Mesendoderm (in vitro differentiated cells): ENCODE data around the gene NEGR1.

Source experiments
- DNase-seq: peaks from one replicate; pipeline ENCODE4 v3.0.0; 2013
- H2AK5ac ChIP-seq: 2 replicates; pipeline ENCODE4 v1.6.1; 2013; ENCODE audit warnings: low read length, inconsistent platforms
- H2BK120ac ChIP-seq: 2 replicates; pipeline ENCODE4 v1.6.1; 2013; ENCODE audit warnings: low read depth, mild to moderate bottlenecking, low read length, moderate library complexity, mixed read lengths
- H2BK15ac ChIP-seq: replicated peaks from 2 replicates; pipeline ENCODE4 v1.6.1; 2013; ENCODE audit warnings: low read depth, mild to moderate bottlenecking, moderate library complexity
- H2BK5ac ChIP-seq: 2 replicates; pipeline ENCODE4 v1.6.1; 2013; ENCODE audit warnings: low read length, inconsistent platforms
- H3K18ac ChIP-seq: 2 replicates; pipeline ENCODE4 v1.6.1; 2013; ENCODE audit warnings: mild to moderate bottlenecking, low read length, mixed read lengths
- H3K23ac ChIP-seq: one replicate; pipeline ENCODE4 v1.6.1; 2013; ENCODE audit warnings: low read length
- H3K27ac ChIP-seq: 2 replicates; pipeline ENCODE4 v1.5.1; 2013; ENCODE audit warnings: low read depth, mild to moderate bottlenecking, inconsistent platforms, low read length, moderate library complexity
- H3K27me3 ChIP-seq: 2 replicates; pipeline ENCODE4 v1.6.1; 2013; ENCODE audit warnings: low read length, control low read depth, mild to moderate bottlenecking, inconsistent platforms; ENCODE audit not compliant: insufficient read depth, poor library complexity
- H3K36me3 ChIP-seq: 2 replicates; pipeline ENCODE4 v1.6.1; 2013; ENCODE audit warnings: low read length, inconsistent platforms; ENCODE audit not compliant: control insufficient read depth, insufficient read depth
- H3K4ac ChIP-seq: one replicate; pipeline ENCODE4 v1.6.1; 2013; ENCODE audit warnings: low read depth, mild to moderate bottlenecking, low read length, moderate library complexity
- H3K4me1 ChIP-seq: 2 replicates; pipeline ENCODE4 v1.6.1; 2013; ENCODE audit warnings: low read depth, low read length, inconsistent platforms; ENCODE audit not compliant: control insufficient read depth
- H3K4me2 ChIP-seq: 2 replicates; pipeline ENCODE4 v1.6.1; 2013; ENCODE audit warnings: low read length
- H3K4me3 ChIP-seq: 2 replicates; pipeline ENCODE4 v1.5.1; 2013; ENCODE audit warnings: mild to moderate bottlenecking, low read length
- H3K56ac ChIP-seq: one replicate; pipeline ENCODE4 v1.6.1; 2013; ENCODE audit warnings: low read length
- H3K79me1 ChIP-seq: 2 replicates; pipeline ENCODE4 v1.6.1; 2013; ENCODE audit warnings: low read length, inconsistent platforms
- H3K79me2 ChIP-seq: 2 replicates; pipeline ENCODE4 v1.6.1; 2013; ENCODE audit warnings: mild to moderate bottlenecking, low read length; ENCODE audit not compliant: control insufficient read depth, insufficient read depth
- H3K9ac ChIP-seq: 2 replicates; pipeline ENCODE4 v1.6.1; 2013; ENCODE audit warnings: low read length, inconsistent platforms
- H4K5ac ChIP-seq: one replicate; pipeline ENCODE4 v1.6.1; 2013; ENCODE audit warnings: low read length
- H4K8ac ChIP-seq: one replicate; pipeline ENCODE4 v1.6.1; 2013; ENCODE audit warnings: low read depth, mild to moderate bottlenecking, control low read depth, low read length, moderate library complexity
- WGBS: extraction: QIAGEN DNeasy Blood & Tissue Kit; methylation state at CpG from one replicate; pipeline ENCODE4 v1.1.7; 2013; ENCODE audit warnings: low lambda C conversion rate, missing lambda C conversion rate; ENCODE audit not compliant: insufficient coverage; ENCODE audit errors: extremely low coverage; 5-methylcytosine and 5-hydroxymethylcytosine counted together

NEGR1 gene

GRCh38 chr1:72229893-72230292, 52.4 kb downstream of the NEGR1 start:
- Histone ChIP-seq H2AK5ac (no peak overlapping the region), H3K27ac (no peak overlapping the region), H2BK120ac (no peak overlapping the region), H3K36me3 (no peaks in the 10 kb centered on the region), H3K23ac (no peak overlapping the region), H3K4me3 (no peak overlapping the region), H4K5ac (no peak overlapping the region), H2BK15ac (no peak overlapping the region), H3K9ac (no peak overlapping the region), H3K56ac (no peak overlapping the region), H3K18ac (no peak overlapping the region), H3K4me2 (no peak overlapping the region), H2BK5ac (no peak overlapping the region), H3K79me1 (no peaks in the 10 kb centered on the region), H4K8ac (no peak overlapping the region), H3K4ac (no peak overlapping the region), H3K27me3 (no peaks in the 10 kb centered on the region), H3K79me2 (no peaks in the 10 kb centered on the region), H3K4me1 (no peaks in the 10 kb centered on the region)
- DNase-seq, result no peak

DNA sequence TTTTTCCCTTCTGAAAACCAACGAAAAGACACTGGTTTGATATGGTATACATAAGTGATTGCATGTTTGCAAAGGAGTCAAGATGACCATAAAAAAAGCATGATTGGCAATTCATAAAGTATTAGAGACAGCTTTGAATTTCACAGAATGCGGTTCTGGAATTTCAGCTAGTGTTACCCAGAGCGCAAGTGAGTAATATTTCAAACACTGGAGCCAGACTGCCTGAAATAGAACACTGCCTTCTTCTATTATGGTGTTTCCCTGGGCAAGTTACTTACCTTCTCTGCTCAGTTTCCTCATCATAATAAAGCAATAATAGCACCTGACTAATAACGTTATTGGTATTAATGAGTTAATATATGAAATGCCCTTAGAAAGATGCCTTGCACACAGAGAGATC, 54.7 kb downstream of the NEGR1 start:
- whole genome bisulfite sequencing, result no CpG with 5 or more reads among the region's 4 CpGs
- DNase-seq, result no peak
- no peak overlapping the region for H3K4me2 ChIP-seq
- no peak overlapping the region for H3K4ac ChIP-seq
- H3K4me3 ChIP-seq, result no peak overlapping the region
- H3K18ac ChIP-seq, result no peak overlapping the region
- no peaks in the 10 kb centered on the region for H3K4me1 ChIP-seq
- no peak overlapping the region for H3K23ac ChIP-seq
- no peak overlapping the region for H3K56ac ChIP-seq
- H3K79me2 ChIP-seq, result no peaks in the 10 kb centered on the region
- no peak overlapping the region for H4K5ac ChIP-seq
- H2AK5ac ChIP-seq, result no peak overlapping the region
- no peak overlapping the region for H2BK15ac ChIP-seq
- H4K8ac ChIP-seq, result no peak overlapping the region
- H2BK120ac ChIP-seq, result no peak overlapping the region
- no peak overlapping the region for H3K9ac ChIP-seq
- H3K36me3 ChIP-seq, result no peaks in the 10 kb centered on the region
- H3K27me3 ChIP-seq, result no peaks in the 10 kb centered on the region
- no peak overlapping the region for H3K27ac ChIP-seq
- no peak overlapping the region for H2BK5ac ChIP-seq
- no peaks in the 10 kb centered on the region for H3K79me1 ChIP-seq

DNA sequence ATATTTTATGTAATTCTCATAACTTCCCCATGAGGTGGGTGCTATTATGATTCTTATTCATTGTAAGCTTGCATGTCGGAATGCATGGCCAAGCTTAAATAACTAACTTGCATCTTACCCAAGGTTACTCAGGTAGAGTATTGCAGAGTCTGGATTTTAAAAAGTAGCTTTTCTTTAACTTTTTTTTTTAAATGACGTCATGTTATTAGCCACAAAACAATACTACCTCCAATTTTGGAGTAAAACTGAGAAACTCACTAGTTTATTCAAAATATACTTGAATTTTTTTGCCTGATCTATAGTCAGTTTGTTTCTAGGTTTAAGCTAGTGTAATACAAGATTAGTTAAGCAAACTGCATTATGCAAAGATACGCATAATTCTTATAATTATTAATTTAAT, 57.8 kb downstream of the NEGR1 start:
- Histone ChIP-seq H2BK5ac (no peak overlapping the region), H2BK120ac (no peak overlapping the region), H3K23ac (no peak overlapping the region), H2BK15ac (no peak overlapping the region), H3K4me2 (no peak overlapping the region), H3K79me1 (no peaks in the 10 kb centered on the region), H4K5ac (no peak overlapping the region), H3K79me2 (no peaks in the 10 kb centered on the region), H3K27ac (no peak overlapping the region), H3K36me3 (no peaks in the 10 kb centered on the region), H3K4me3 (no peak overlapping the region), H3K4ac (no peak overlapping the region), H3K4me1 (no peaks in the 10 kb centered on the region), H3K9ac (no peak overlapping the region), H3K27me3 (no peaks in the 10 kb centered on the region), H2AK5ac (no peak overlapping the region), H3K18ac (no peak overlapping the region), H3K56ac (no peak overlapping the region), H4K8ac (no peak overlapping the region)
- no CpG with 5 or more reads among the region's 3 CpGs for WGBS
- no peak for DNase-seq

DNA sequence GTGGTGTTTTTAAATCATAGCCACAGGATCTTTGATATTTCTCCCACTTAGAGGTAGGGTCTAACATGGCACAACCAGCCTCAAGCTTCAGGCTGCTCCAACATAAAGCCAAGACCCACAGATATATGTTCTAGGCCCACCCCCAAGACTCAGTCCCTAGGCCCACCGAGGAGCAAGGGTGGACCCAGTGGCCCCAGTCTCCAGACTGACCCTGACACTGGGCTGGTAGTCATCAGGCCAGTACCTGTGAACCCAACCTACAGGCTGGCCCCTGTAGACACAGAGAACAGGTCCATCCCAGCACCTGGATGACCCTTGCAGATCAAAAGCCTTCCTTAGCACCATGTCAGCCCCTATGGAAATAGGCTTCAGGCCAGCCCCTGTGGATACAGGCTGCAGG, 60.5 kb downstream of the NEGR1 start:
- Histone ChIP-seq H3K36me3 (no peaks in the 10 kb centered on the region), H2BK120ac (no peak overlapping the region), H3K27ac (no peak overlapping the region), H3K79me2 (no peaks in the 10 kb centered on the region), H3K4me3 (no peak overlapping the region), H3K4ac (no peak overlapping the region), H3K56ac (no peak overlapping the region), H4K8ac (no peak overlapping the region), H3K27me3 (no peaks in the 10 kb centered on the region), H3K23ac (no peak overlapping the region), H3K79me1 (no peaks in the 10 kb centered on the region), H2AK5ac (no peak overlapping the region), H2BK15ac (no peak overlapping the region), H2BK5ac (no peak overlapping the region), H3K18ac (no peak overlapping the region), H4K5ac (no peak overlapping the region), H3K4me2 (no peak overlapping the region), H3K9ac (no peak overlapping the region), H3K4me1 (no peaks in the 10 kb centered on the region)
- WGBS, result no CpG with 5 or more reads among the region's 1 CpG
- no peak for DNase-seq

GRCh38 chr1:72218141-72218739, 64.1 kb downstream of the NEGR1 start:
- H3K56ac ChIP-seq, result no peak overlapping the region
- no peak overlapping the region for H3K23ac ChIP-seq
- H4K8ac ChIP-seq, result no peak overlapping the region
- no peak overlapping the region for H2AK5ac ChIP-seq
- H2BK5ac ChIP-seq, result no peak overlapping the region
- H3K79me2 ChIP-seq, result no peaks in the 10 kb centered on the region
- no peak overlapping the region for H3K18ac ChIP-seq
- no peak overlapping the region for H3K4me2 ChIP-seq
- H3K27ac ChIP-seq, result no peak overlapping the region
- no peak overlapping the region for H4K5ac ChIP-seq
- DNase-seq, result no peak
- no peak overlapping the region for H3K9ac ChIP-seq
- no peak overlapping the region for H2BK120ac ChIP-seq
- no peak overlapping the region for H2BK15ac ChIP-seq
- H3K4ac ChIP-seq, result no peak overlapping the region
- H3K79me1 ChIP-seq, result no peaks in the 10 kb centered on the region
- no peaks in the 10 kb centered on the region for H3K4me1 ChIP-seq
- no CpG with 5 or more reads among the region's 5 CpGs for WGBS
- H3K27me3 ChIP-seq, result no peaks in the 10 kb centered on the region
- H3K4me3 ChIP-seq, result no peak overlapping the region
- no peaks in the 10 kb centered on the region for H3K36me3 ChIP-seq

- WGBS, result no CpG with 5 or more reads among the region's 1 CpG
- Histone ChIP-seq H2BK5ac (no peak overlapping the region), H3K56ac (no peak overlapping the region), H4K5ac (no peak overlapping the region), H3K79me2 (no peaks in the 10 kb centered on the region), H3K27me3 (no peaks in the 10 kb centered on the region), H3K23ac (no peak overlapping the region), H3K4ac (no peak overlapping the region), H3K9ac (no peak overlapping the region), H2BK120ac (no peak overlapping the region), H4K8ac (no peak overlapping the region), H3K18ac (no peak overlapping the region), H3K4me2 (no peak overlapping the region), H2AK5ac (no peak overlapping the region), H3K79me1 (no peaks in the 10 kb centered on the region), H3K4me1 (no peaks in the 10 kb centered on the region), H3K36me3 (no peaks in the 10 kb centered on the region), H3K4me3 (no peak overlapping the region), H2BK15ac (no peak overlapping the region), H3K27ac (no peak overlapping the region)
- DNase-seq, result peak; percentile 66
Measured at GRCh38 chr1:72207059-72207458, 75.3 kb downstream of the NEGR1 start.
